Suprapubic skin (tissue), 4 donors: ENCODE data around the gene PRSS2.

ENCODE experiments used
- CTCF ChIP-seq, 2 donors: fragments of 200-600 bp in 1 of 2; fragments of 450-650 bp in 1 of 2; sonication (generic) in 1 of 2; IDR thresholded peaks; one replicate each; pipeline ENCODE4 v1.5.1; 2016 to 2019; ENCODE audit warnings: antibody characterized with exemption in 2 of 2, mild to moderate bottlenecking in 1 of 2, moderate library complexity in 1 of 2
- EP300 ChIP-seq: sonication (generic); formaldehyde crosslinking; IDR thresholded peaks from one replicate; pipeline ENCODE4 v1.6.1; 2017; ENCODE audit warnings: antibody characterized with exemption
- POLR2A ChIP-seq, 2 donors: fragments of 450-650 bp; IDR thresholded peaks; one replicate each; pipeline ENCODE4 v1.6.1; 2017; ENCODE audit warnings: antibody characterized with exemption in 2 of 2, mild to moderate bottlenecking in 2 of 2, moderate library complexity in 2 of 2
- POLR2AphosphoS5 ChIP-seq, 3 donors: sonication (generic); formaldehyde crosslinking; IDR thresholded peaks; one replicate each; pipeline ENCODE4 v1.6.1; 2017; ENCODE audit warnings: antibody characterized with exemption in 3 of 3

- no peak for TF ChIP-seq POLR2A (IDR thresholded peaks at IDR 0.05)
- TF ChIP-seq CTCF (IDR thresholded peaks at IDR 0.05), result no peak
- TF ChIP-seq EP300, result no peak
- no peak for TF ChIP-seq POLR2AphosphoS5 (IDR thresholded peaks at IDR 0.05)
Measured at GRCh38 chr7:142746264-142746663, 24.5 kb upstream of the PRSS2 start.
